GM19238 (cell line): ENCODE measurements around the gene CLEC4G.
"Not testable (repeated sequence)": the region's sequence is repeated elsewhere in the genome, so short reads cannot be mapped to it uniquely, and the experiment has no call there.

Experiments
- DNase-seq: peaks from one replicate; pipeline ENCODE4 v3.0.0; 2011; ENCODE audit warnings: low spot score; ENCODE audit not compliant: insufficient read length

CLEC4G gene

DNA sequence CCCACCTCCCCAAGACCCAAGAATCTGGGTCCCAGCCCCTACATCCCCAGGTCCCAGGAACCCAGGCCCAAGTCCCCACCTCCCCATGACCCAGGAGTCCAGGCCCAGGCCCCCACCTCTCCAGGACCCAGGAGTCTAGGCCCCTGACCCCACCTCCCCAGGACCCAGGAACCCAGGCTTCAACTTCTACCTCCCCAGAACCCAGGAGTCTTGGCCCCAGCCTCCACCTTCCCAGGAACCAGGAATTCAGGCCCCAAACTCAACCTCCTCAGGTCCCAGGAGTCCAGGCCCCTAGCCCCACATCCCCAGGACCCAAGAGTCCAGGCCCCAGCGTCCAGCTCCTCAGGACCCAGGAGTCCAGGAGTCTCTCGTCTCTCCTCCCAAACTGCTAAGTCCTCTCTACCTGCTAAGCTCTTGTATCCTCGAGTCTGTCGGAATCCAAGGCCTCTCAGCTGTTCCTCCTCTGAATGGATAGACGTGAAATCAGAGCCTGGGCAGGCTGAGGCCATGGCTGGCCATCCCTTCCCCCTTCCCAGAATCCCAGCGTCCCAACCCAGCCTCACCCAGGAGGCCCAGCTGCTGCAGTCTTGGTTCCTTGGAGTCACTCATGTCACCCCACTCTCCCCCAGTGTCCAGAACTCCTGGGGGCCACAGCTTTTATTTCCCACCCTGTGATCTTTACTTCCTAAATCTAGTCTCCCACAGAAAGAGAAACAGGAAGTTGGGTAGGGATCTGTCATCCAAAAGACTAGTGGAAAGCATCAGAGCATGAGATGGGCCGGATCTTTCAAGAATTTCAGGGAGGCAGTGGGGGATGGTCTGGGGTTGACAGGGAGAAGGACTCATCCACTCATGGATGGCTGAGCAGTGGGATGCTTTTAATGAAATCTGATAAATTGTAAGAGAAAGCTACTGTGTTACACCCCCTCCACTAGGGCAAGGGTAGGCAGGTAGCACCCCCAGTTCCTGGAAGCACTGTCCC lies 15.3 kb upstream of the CLEC4G start, which contains the start of gene CD209:
CD209 (minus strand) TSS at position 632 of the 982 bp plus-strand sequence; CDS start at position 609, 23 bp downstream.
- no peak for DNase-seq

DNA sequence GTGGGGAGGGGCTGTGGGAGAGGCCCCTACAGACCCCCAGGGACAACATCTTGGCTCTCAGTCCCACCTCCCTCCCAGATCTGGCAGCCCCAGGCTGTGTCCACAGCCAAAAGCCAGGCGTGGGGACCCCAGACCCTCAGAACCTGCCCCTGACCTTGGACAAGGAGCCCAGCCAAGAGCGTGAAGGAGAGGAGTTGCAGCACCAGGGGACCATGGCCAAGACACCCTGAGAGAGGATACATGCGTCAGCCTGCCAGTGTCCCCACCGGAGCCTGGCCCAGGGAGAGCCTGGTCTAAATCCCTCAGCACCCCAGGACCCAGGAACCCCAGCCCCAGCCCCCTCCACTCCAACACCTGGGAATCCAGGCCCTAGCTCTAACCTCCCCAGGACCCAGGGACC lies 14.4 kb upstream of the CLEC4G start:
- DNase-seq = not testable (repeated sequence)

DNA sequence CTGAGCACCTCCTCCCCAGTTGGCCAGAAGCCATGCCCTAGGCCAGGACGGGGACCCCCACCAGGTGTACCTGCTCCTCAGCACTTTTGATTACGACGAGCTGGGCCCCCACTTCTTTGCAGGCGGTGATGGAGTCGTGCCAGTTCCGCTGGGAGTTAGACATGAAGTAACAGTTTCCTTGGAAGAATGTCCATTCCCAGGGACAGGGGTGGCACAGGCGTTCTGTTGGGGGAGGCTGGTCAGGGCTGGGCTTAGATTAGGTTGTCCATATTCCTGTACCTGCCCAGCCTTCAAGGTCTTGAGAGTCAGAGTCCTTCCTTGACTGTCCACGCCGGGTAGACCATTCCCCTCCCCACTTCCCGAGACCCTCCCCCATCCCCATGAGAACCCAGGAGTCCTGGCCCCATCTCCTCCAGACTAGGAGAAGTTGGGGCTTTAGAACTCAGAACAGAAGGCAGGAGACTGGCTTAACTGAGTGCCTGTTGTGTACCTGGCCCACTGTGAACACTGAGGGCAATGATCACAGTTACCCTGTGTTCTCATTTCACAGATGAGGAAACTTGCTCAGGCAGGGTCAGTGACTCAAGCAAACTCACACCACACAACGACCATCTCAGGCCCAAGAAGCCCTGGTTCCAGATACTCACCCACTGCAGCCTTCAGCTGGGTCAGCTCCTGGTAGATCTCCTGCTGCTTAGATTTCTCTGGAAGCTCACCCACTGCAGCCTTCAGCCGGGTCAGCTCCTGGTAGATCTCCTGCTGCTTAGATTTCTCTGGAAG lies 13.2 kb upstream of the CLEC4G start:
- DNase-seq = no peak

DNA sequence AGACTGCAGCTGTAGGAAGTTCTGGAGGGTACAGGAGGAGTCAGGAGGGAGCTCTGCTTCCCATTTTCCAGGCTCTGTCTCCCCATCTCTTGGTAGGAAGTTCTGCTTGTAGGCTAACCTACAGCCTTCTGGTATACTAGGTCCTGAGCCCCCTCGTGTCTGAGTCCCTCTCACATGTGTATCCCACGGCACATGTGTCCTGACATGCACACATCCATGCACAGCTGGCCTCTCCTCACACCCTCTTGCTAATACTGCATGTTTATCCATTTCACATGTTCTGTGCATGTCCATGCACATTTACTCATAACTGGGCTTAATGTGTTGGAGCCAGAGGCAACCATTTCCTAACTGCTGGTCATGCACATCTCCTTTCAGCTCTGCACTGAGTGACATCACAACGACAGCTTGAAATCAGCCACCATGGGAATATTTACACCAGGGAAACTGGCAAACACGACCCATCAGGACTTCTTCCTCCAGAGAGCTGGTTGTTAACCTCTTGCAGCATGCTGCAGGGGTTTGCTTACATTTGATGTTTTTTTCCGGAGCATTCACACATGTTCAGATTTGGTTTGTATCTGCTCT lies 12.4 kb upstream of the CLEC4G start:
- DNase-seq = no peak

DNA sequence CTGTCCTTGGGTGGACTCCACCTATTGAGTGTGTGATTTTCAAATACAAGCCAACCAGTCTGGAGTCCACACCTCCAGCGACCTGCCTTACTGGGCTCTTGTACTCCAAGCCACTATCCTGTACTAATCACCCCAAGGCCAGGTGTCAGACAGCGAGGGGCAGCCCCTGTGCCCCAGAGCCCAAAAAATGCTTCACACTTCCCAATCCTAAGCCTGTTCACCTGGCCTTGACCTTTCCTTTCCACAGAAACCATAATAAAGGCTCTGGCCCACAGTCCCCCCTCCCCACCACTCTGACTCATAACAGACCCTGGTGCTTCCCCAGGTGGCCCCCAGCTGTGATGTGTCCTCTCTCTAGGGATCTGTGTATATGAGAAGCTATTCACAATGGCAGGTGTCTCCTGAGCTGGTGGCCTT lies 11.5 kb upstream of the CLEC4G start:
- peak; percentile 66 for DNase-seq

DNA sequence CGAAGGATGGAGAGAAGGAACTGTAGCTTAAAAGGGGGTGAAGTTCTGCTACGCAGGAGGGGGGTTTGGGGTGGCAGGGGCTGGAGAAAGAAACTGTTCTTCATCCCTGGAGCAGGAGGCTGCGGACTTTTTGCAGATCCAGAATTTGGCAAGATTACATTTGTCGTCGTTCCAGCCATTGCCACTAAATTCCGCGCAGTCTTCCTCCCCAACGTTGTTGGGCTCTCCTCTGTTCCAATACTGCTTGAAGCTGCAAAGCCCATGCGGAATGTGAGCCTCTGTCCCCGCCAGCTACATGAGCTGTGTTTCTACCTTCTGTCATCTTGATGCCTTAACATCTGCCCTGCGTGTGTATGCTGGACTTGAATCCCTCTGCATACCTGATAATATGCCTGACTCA lies 11.1 kb upstream of the CLEC4G start:
- no peak for DNase-seq

DNA sequence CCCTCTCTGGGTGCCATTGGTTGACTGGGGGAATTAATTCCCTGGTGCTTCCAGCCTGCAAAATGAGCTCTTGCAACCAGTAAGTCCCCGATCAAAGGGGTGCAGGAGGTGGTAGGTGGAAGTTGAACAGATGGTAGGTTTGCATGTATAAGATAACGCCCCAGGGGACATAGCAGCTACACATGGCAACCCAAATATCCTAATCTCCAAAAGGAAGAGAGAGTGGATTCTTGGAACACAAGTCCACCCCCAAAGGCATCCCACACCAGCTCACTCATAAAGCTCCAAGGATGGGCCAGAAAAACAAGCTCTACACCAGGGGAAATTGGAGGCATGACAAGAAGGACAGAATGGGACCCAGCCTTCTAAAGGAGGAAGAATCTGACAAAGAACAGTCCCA lies 10.7 kb upstream of the CLEC4G start:
- no peak for DNase-seq

DNA sequence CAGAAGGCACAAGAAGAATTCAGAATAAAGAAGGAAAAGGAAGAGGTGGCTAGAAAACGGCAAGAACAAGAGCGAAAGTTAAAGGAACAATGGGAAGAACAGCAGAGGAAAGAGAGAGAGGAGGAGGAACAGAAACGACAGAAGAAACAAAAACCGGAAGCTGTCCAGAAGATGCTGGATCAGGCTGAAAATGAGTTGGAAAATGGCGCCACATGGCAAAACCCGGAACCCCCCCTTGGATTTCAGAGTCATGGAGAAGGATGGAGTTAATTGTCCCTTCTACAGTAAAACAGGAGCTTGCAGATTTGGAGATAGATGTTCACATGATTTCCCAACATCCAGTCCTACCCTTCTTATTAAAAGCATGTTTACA lies 8.8 kb upstream of the CLEC4G start:
- DNase-seq = no peak

DNA sequence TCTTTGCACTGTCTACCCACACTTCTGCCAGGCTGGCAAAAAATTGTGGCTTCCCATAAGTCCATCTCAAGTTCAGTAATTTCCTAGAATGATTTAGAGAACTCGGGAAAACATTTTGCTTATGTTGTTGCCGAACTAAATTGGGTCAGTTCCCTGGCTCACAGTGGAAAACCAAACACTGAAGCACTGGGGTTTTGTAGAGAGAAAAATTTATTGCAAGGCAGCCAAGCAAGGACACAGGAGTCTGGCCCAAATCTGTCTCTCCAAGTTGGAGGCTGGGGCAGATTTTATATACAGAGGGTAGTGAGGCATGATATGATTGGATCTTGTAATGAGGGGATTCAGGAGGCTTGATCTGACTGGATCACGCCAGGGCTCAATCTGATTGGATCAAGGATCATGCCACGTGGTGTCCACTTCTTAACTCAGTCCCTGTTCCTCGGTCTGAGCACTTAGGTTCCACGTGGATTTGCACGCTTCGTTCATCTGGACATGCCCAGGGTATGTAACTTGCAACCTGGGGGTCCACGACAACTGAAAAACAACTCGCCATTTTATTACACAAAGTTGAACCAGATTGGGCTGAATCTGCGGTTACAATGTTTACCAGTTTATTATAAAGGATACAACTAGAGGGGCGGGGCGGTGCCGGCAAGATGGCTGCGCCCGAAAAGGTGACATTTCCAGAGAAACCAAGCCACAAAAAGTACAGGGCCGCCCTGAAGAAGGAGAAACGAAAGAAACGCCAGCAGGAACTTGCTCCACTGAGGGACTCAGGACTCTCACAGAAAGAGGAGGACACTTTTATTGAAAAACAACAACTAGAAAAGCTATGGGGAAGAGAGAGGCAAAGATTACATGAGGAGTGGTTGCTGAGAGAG lies 8.1 kb upstream of the CLEC4G start:
- DNase-seq = no peak

DNA sequence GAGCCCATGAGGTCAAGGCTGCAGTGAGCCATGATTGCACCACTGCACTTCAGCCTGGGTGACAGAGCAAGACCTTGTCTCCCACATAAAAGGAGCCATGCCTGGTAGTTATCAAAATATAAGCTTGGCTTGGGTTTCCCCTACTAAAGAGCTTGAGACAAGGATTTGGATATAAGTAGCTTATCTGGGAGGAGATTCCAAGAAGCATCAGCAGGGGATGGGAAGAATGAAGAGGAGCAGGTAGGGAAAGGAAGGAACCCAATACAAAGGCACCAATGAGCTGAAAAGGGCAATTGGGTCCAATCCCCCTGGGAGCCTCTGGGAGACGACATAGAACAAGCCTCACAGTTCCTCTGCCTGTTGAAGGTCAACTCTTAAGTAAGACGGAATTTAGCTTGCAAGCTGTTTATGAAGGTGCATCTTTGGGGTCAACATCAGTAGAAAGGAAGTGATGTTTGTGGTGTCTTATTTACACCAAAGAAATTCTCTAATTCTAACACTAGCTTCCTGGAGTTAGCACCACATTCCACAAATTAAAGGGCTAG lies 7.4 kb upstream of the CLEC4G start:
- DNase-seq = no peak

DNA sequence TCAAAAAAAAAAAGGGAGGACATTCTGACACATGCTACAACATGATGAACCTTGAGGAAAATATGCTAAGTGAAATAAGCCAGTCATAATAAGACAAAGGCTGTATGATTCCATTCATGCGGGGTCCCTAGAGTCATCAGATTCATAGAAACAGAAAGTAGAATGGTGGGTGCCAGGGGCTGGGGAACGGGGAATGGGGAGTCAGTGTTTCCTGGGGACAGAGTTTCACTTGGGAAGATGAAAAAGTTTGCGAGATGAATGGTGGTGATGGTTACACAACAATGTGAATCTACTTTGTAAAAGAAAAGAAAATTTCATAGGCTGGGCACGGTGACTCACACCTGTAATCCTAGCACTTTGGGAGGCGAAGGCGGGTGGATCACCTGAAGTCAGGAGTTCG lies 6.1 kb upstream of the CLEC4G start:
- DNase-seq = no peak

DNA sequence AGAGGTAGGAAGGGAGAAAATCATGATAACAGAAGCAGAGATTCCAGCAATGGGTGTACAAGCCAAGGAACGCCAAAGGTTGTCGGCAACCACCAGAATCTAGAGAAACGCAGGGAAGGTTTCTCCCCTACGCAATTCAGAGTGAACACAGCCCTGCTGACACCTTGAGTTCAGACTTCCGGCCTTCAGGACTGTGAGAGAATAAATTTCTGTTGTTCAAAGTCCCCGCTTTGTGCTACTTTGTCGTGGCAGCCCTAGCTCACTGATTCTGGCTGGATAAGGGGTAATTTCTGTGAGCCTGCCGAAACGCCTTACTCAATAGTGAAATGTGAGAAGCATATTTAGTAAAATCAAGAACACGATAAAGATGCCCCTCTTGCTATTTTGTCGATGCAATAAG lies 5.3 kb upstream of the CLEC4G start:
- DNase-seq = no peak

DNA sequence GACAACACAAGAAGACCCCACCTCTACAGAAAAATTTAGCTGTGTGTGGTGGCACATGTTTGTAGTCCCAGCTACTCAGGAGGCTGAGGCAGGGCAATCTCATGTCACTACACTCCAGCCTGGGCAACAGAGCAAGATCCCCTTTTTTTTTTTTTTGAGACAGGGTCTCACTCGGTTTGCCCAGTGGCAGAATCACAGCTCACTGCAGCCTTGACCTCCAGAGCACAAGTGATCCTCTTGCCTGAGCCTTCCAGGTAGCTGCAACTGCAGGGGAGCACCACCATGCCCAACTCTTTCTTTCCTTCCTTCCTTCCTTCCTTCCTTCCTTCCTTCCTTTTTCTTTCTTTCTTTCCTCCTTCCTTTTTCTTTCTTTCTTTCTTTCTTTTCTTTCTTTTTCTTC lies 4.2 kb upstream of the CLEC4G start:
- no peak for DNase-seq

DNA sequence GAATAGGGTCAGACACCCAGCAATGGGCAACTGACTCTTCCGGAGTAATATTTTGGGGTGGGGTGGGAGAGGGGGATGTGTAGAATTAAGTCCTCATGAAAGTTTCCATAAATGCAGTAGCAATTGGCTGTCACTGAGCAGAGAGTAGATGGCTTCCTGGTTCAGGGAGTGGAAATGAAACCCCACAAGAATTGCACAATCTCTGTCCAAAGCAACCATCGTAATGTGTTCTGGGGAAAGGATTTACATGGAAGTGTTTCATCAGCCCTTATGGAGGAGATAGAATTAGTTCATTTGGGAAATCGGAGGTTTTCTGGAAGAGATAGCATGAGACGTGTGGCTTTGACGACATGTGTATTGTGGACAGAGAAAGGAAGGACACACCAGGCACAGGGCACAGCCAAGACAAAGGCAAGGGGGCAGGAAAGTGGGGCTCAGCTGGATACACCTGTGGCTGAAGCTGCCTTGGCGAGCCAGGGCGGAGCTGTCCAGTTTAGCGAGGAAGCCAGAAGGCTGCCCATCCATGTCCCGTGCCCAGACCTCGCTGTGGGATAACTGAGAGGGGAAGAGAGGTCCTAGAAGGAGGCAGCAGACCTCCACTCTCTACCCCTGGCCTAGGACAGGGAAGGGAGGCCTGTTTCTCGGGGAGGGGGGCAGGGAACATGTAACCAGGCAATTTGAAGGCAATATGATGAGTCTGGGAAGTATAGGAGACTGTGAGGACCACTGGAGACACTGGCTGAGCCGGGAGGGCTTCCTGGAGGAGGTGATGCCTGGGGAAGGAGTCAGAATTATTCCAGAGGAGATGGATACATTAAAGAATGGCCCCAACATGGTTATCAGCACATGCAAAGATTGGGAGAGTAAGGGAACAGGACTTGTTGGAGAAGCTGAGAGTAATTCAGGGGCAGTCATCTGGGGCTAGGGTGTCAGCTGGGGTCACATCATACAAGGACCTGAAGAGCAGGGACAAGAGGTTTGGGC lies 2.6 kb upstream of the CLEC4G start:
- no peak for DNase-seq

DNA sequence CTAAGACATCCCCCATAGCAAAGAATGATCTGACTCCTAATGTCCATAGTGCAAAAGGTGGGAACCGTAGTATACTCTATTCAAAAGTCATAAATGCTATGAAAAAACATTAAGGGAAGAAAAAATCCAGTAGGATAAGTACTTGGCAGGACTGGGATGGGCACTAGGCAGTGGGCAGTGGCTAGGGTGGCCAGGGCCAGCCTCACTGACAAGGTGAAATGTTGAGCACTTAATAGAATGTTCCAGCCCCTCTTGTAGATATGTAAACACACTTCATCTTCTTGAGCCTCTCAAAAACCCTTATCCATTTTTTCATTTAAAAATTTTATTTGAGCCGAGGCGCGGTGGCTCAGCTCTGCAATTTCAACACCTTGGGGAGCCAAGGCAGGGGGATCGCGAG lies 1.5 kb upstream of the CLEC4G start:
- no peak for DNase-seq

DNA sequence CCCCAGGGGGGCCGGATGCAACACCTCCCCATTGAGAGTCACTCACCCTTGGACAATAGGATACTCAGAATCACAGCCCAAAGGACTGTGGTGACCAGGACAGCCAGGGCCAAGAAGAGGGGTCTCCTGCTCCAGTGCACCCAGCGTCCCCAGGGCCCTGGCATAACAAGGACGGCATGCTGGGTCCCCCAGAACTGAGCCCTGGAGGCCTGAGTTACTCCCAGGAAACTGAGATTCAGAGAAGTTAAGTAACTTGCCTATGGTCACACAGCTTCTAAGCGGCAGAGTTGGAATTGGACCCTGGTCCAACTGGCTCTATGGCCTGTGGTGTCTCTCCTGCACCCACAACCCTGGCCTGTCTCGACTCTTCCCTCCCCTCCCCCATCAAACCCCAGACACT lies 295 bp downstream of the CLEC4G start:
- no peak for DNase-seq

DNA sequence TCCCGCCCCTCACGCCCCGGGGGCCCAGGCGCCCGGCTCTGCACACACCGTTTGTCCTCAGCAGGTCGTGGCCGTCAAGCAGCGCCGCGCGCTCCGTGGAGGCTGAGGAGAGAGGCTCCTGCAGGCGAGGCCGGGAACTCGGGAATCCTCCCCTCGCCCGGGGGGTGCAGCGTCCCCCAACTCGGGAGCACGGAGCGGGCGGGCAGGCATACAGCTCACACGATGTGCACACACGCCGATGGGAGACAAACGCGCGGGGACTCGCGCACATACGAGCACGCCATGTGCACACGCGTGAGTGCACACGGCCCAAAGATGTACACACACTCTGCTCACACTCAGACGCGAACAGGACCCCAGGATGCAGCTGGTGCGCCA lies 703 bp downstream of the CLEC4G start:
- no peak for DNase-seq

DNA sequence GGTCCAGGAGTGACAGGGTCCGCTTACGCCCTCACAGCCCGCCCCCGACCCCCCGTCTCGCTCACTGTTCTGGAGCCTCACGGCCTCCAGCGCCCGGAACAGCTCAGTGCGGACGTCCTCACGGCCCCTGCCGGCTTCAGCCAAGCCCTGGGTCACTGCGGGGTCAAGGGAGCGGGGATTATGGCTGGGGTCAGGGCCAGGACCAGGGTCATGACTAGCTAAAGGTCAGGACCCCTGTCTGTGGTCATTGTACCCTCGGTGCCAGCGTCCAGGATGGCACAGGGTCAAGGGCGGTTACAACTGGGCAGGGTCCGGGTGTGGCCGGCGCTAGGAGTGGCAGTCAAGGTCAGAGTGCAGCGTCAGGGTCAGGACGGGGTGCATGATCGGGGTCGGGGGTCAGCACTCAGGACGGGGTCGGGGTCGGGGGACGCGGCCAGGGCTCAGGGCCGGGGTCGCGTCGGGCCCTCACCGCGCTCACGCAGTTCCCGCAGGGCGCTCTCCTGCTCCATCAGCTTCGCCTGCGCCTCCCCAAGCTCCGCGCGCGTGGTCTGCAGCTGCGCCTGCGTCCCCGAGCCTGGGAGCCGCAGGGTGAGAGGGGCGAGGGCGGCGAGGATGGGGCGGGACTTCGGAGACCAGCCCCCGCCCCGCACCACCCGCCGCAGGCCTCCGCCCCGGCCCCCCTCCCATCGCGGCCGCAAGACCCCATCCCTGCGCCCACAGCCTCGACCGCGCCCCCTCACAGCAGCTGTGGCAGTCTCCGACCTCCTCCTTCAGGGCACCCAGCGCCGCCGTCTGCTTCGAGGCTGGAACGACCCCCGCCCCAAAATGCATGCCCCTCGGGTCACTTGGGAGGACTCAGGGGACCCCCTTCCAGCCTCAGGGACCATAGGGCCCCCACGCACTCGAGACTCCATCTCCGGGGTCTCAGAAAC lies 1.4 kb downstream of the CLEC4G start:
- DNase-seq = no peak
